Smooth muscle cell (in vitro differentiated cells): ENCODE data around the gene PPP6C. TPM values are rescaled to one million over a fixed set of nuclear protein-coding genes. Genes with fewer than 3 reads are reported as not detected.
"Not testable (repeated sequence)": the region's sequence is repeated elsewhere in the genome, so short reads cannot be mapped to it uniquely, and the experiment has no call there.

ENCODE experiments used
- DNase-seq: peaks from one replicate; lab custom pipeline; 2025; ENCODE audit not compliant: unreplicated experiment; lab: John Stamatoyannopoulos, UW
- H2AFZ ChIP-seq: fragments of 200-600 bp; sonication (generic); 2 replicates; pipeline ENCODE4 v1.6.0; 2016; ENCODE audit warnings: antibody characterized with exemption, low read depth, mild to moderate bottlenecking
- H3F3A ChIP-seq: fragments of 200-600 bp; sonication (generic); 2 replicates; pipeline ENCODE4 v1.6.0; 2017; ENCODE audit warnings: antibody characterized with exemption, low read depth
- H3K27ac ChIP-seq: fragments of 200-600 bp; sonication (generic); 2 replicates; pipeline ENCODE4 v1.5.1; 2016; ENCODE audit warnings: low read depth, mild to moderate bottlenecking
- H3K27me3 ChIP-seq: fragments of 200-600 bp; sonication (generic); 2 replicates; pipeline ENCODE4 v1.6.1; 2016; ENCODE audit warnings: low read depth, mild to moderate bottlenecking
- H3K36me3 ChIP-seq: fragments of 200-600 bp; sonication (generic); 2 replicates; pipeline ENCODE4 v1.5.1; 2016; ENCODE audit warnings: low read depth
- H3K4me1 ChIP-seq: fragments of 200-600 bp; sonication (generic); 2 replicates; pipeline ENCODE4 v1.5.1; 2016; ENCODE audit warnings: low read depth
- H3K4me2 ChIP-seq: fragments of 200-600 bp; sonication (generic); 2 replicates; pipeline ENCODE4 v1.6.0; 2016; ENCODE audit warnings: mild to moderate bottlenecking
- H3K4me3 ChIP-seq: fragments of 200-600 bp; sonication (generic); 2 replicates; pipeline ENCODE4 v1.5.1; 2016; ENCODE audit warnings: mild to moderate bottlenecking
- H3K79me2 ChIP-seq: fragments of 200-600 bp; sonication (generic); 2 replicates; pipeline ENCODE4 v1.6.0; 2016; ENCODE audit warnings: low read depth, mild to moderate bottlenecking
- H3K9ac ChIP-seq: fragments of 200-600 bp; sonication (generic); 2 replicates; pipeline ENCODE4 v1.6.0; 2016; ENCODE audit warnings: low read depth
- H3K9me3 ChIP-seq: fragments of 200-600 bp; sonication (generic); replicated peaks from 2 replicates; pipeline ENCODE4 v1.5.1; 2016; ENCODE audit warnings: low read depth
- H4K20me1 ChIP-seq: fragments of 200-600 bp; sonication (generic); 2 replicates; pipeline ENCODE4 v1.6.0; 2016; ENCODE audit warnings: low read depth
- CTCF ChIP-seq: fragments of 200-600 bp; sonication (generic); IDR thresholded peaks from 2 replicates; pipeline ENCODE4 v1.5.1; 2017; ENCODE audit warnings: borderline replicate concordance, mild to moderate bottlenecking, antibody characterized with exemption; ENCODE audit not compliant: insufficient read depth, poor library complexity, severe bottlenecking
- WGBS: methylation state at CpG from one replicate; pipeline ENCODE4 v1.1.7; 2016; ENCODE audit warnings: low lambda C conversion rate; 5-methylcytosine and 5-hydroxymethylcytosine counted together
- polyA plus RNA-seq: library from polyadenylated mRNA; unstranded; fragments of >200 nt; fragmentation: Nextera tagmentation; extraction: Ambion mirVana; gene quantifications from 2 replicates; pipeline ENCODE4 v1.2.1, GENCODE V29; 2016
- total RNA-seq: library from RNA; depleted of rRNA; stranded (reverse); fragments of >200 nt; gene quantifications from 2 replicates; pipeline ENCODE4 v1.2.3, GENCODE V29; 2014

Gene PPP6C
- total and polyA plus RNA-seq, 2 experiments from 2014 or later = 25.2 to 34.2 TPM

GRCh38 chr9:125200216-125201047 is 10.8 kb upstream of the PPP6C start, which contains the start of gene RABEPK:
RABEPK (plus strand) TSS chr9:125200542; CDS start chr9:125203014, 2,472 bp downstream.
- 1% methylated on average over 50 of the region's 51 CpGs for whole genome bisulfite sequencing
- Histone ChIP-seq H3K4me3 (peak within 1 kb of the TSS; percentile 100), H3K4me2 (peak within 1 kb of the TSS; percentile 90), H3K36me3 (no peaks in the 10 kb centered on the region), H3K27me3 (no peaks in the 10 kb centered on the region), H4K20me1 (no peaks in the 10 kb centered on the region), H2AFZ (peak within 1 kb of the TSS; percentile 99), H3K9ac (peak within 1 kb of the TSS; percentile 89), H3K27ac (peak within 1 kb of the TSS; percentile 94), H3K4me1 (peaks cover 9% of the 10 kb centered on the region), H3K9me3 (no peaks in the 10 kb centered on the region), H3F3A (peaks cover 7% of the 10 kb centered on the region), H3K79me2 (peaks cover 13% of the 10 kb centered on the region)
- peak; percentile 81 for DNase-seq
- no peak for TF ChIP-seq CTCF

GRCh38 chr9:125195591-125195990 is 6.0 kb upstream of the PPP6C start:
- not testable (repeated sequence) for H3K9me3 ChIP-seq, H3F3A ChIP-seq, H4K20me1 ChIP-seq, H3K36me3 ChIP-seq, DNase-seq, H3K79me2 ChIP-seq, H3K4me1 ChIP-seq, H3K4me3 ChIP-seq, H3K27me3 ChIP-seq, H3K27ac ChIP-seq, H3K9ac ChIP-seq, H2AFZ ChIP-seq, H3K4me2 ChIP-seq
- 60% methylated on average over 1 of the region's 1 CpG for WGBS

GRCh38 chr9:125194466-125194865 is 4.9 kb upstream of the PPP6C start:
- not testable (repeated sequence) for H3K27ac ChIP-seq, H3K4me3 ChIP-seq, H3K4me1 ChIP-seq, H2AFZ ChIP-seq, H3K36me3 ChIP-seq, H3K4me2 ChIP-seq, DNase-seq, H3K27me3 ChIP-seq, H3F3A ChIP-seq, H4K20me1 ChIP-seq, H3K9me3 ChIP-seq, H3K9ac ChIP-seq
- WGBS = 92% methylated on average over 5 of the region's 5 CpGs
- H3K79me2 ChIP-seq = peaks cover 16% of the 10 kb centered on the region

- DNase-seq = no peak
- H3K36me3 ChIP-seq = no peaks in the 10 kb centered on the region
- H3F3A ChIP-seq = no peaks in the 10 kb centered on the region
- H3K4me2 ChIP-seq = peak overlapping the region; percentile 96
- no peaks in the 10 kb centered on the region for H3K27me3 ChIP-seq
- peak overlapping the region; percentile 98 for H3K9ac ChIP-seq
- H4K20me1 ChIP-seq = peaks cover 32% of the 10 kb centered on the region
- peak overlapping the region; percentile 97 for H3K4me3 ChIP-seq
- peaks cover 7% of the 10 kb centered on the region for H3K4me1 ChIP-seq
- no peaks in the 10 kb centered on the region for H3K9me3 ChIP-seq
- peaks cover 57% of the 10 kb centered on the region for H3K79me2 ChIP-seq
- no peak for TF ChIP-seq CTCF
- WGBS = 76% methylated on average over 14 of the region's 14 CpGs
- peak overlapping the region; percentile 89 for H3K27ac ChIP-seq
- H2AFZ ChIP-seq = peak overlapping the region; percentile 97
These were observed 778 bp upstream of the PPP6C start for GRCh38 chr9:125190361-125190801.
